H1 (cell line): Measurements from ENCODE around the gene MRTO4. TPM values are rescaled to one million over a fixed set of nuclear protein-coding genes. Genes with fewer than 3 reads are reported as not detected.

ENCODE experiments used
- CTCF ChIA-PET: fragments of 300-600 bp; sonication (Branson Sonifier 250); formaldehyde crosslinking; loops from one replicate; lab custom pipeline; 2021; ENCODE audit not compliant: partially characterized antibody; lab: Charles Lee
- POLR2A ChIA-PET: fragments of 300-600 bp; sonication (Branson Sonifier 250); formaldehyde crosslinking; loops from one replicate; lab custom pipeline; 2021; ENCODE audit warnings: inconsistent platforms; ENCODE audit not compliant: partially characterized antibody; lab: Charles Lee
- DNase-seq, 2 experiments: peaks; one replicate each; pipeline versions ENCODE4 v3.0.0 to v3.0.0-alpha.2; 2010 to 2022; ENCODE audit warnings: low spot score in 2 of 2, low read depth in 1 of 2, mixed read lengths in 1 of 2
- FAIRE-seq: peaks from 2 replicates; lab custom pipeline; 2011; peaks lifted over from hg19 to GRCh38; lab: Jason Lieb, UNC
- H2AFZ ChIP-seq: 2 replicates; pipeline ENCODE4 v1.8.1; 2012; ENCODE audit warnings: low read length, inconsistent platforms
- H2AK5ac ChIP-seq: 2 replicates; pipeline ENCODE4 v1.6.1; 2013; ENCODE audit warnings: low read depth, low read length
- H2BK120ac ChIP-seq: replicated peaks from 2 replicates; pipeline ENCODE3; 2013; ENCODE audit warnings: low read depth, low read length, inconsistent platforms
- H2BK12ac ChIP-seq: 2 replicates; pipeline ENCODE4 v1.6.1; 2013; ENCODE audit warnings: low read depth, low read length
- H2BK15ac ChIP-seq: 2 replicates; pipeline ENCODE4 v1.6.1; 2013; ENCODE audit warnings: low read length
- H2BK20ac ChIP-seq: 2 replicates; pipeline ENCODE4 v1.6.1; 2013; ENCODE audit warnings: low read length
- H2BK5ac ChIP-seq: 2 replicates; pipeline ENCODE4 v1.6.1; 2013; ENCODE audit warnings: low read depth, low read length
- H3K14ac ChIP-seq: 2 replicates; pipeline ENCODE4 v1.6.1; 2013; ENCODE audit warnings: inconsistent platforms; ENCODE audit not compliant: insufficient read length
- H3K18ac ChIP-seq: 2 replicates; pipeline ENCODE4 v1.6.1; 2013; ENCODE audit warnings: low read length; ENCODE audit errors: extremely low read depth
- H3K23ac ChIP-seq: 2 replicates; pipeline ENCODE4 v1.6.1; 2013; ENCODE audit warnings: inconsistent platforms; ENCODE audit not compliant: insufficient read length
- H3K23me2 ChIP-seq: 2 replicates; pipeline ENCODE4 v1.6.1; 2013; ENCODE audit warnings: low read depth, low read length
- H3K27ac ChIP-seq: 2 replicates; pipeline ENCODE4 v1.6.1; 2011; ENCODE audit warnings: low read depth, low read length, inconsistent platforms
- H3K27me3 ChIP-seq, 4 experiments: replicated peaks in 1 of 4; 1 replicate in 1 of 4; 2 replicates in 3 of 4; pipeline versions ENCODE4 v1.6.1 to v1.8.1; 2011 to 2013; ENCODE audit warnings: low read length in 3 of 4, mild to moderate bottlenecking in 3 of 4, inconsistent platforms in 2 of 4, mixed read lengths in 2 of 4, moderate library complexity in 1 of 4; ENCODE audit not compliant: control insufficient read depth in 3 of 4, insufficient read depth in 3 of 4; ENCODE audit errors: extremely low read depth in 1 of 4
- H3K36me3 ChIP-seq, 4 experiments: 2 replicates each; pipeline versions ENCODE4 v1.6.1 to v1.8.1; 2011 to 2013; ENCODE audit warnings: mild to moderate bottlenecking in 4 of 4, low read length in 3 of 4, moderate library complexity in 2 of 4, control low read depth in 1 of 4, inconsistent platforms in 1 of 4; ENCODE audit not compliant: insufficient read depth in 4 of 4, control insufficient read depth in 2 of 4
- H3K4ac ChIP-seq: replicated peaks from 2 replicates; pipeline ENCODE3; 2013; ENCODE audit warnings: low read length, low read depth, mixed read lengths, inconsistent platforms; ENCODE audit not compliant: insufficient read length
- H3K4me1 ChIP-seq, 4 experiments: replicated peaks in 1 of 4; 1 replicate in 1 of 4; 2 replicates in 3 of 4; pipeline versions ENCODE4 v1.6.1 to v1.8.1; 2011 to 2013; ENCODE audit warnings: low read length in 3 of 4, inconsistent platforms in 2 of 4, mixed read lengths in 1 of 4; ENCODE audit not compliant: insufficient read depth in 4 of 4, control insufficient read depth in 3 of 4
- H3K4me2 ChIP-seq, 2 experiments: 2 replicates each; pipeline versions ENCODE4 v1.6.1 to v1.8.1; 2011 to 2013; ENCODE audit warnings: low read depth in 2 of 2, low read length in 2 of 2, control low read depth in 1 of 2, inconsistent platforms in 1 of 2, mild to moderate bottlenecking in 1 of 2; ENCODE audit not compliant: insufficient read depth in 1 of 2
- H3K4me3 ChIP-seq, 4 experiments: fragments of 200-600, 300-600 bp in 1 of 4; sonication (generic), shearing (Covaris generic), sonication (Bioruptor Twin) in 1 of 4; 2 replicates each; pipeline versions ENCODE4 v1.5.1 to v1.8.1; 2011 to 2016; ENCODE audit warnings: low read length in 4 of 4, low read depth in 3 of 4, control low read depth in 2 of 4, inconsistent platforms in 2 of 4, mild to moderate bottlenecking in 2 of 4, mixed read lengths in 1 of 4, moderate library complexity in 1 of 4; ENCODE audit not compliant: insufficient read depth in 2 of 4; ENCODE audit errors: extremely low read depth in 1 of 4
- H3K56ac ChIP-seq: replicated peaks from 2 replicates; pipeline ENCODE3; 2013; ENCODE audit warnings: low read depth, mild to moderate bottlenecking, mixed read lengths, low read length, inconsistent platforms; ENCODE audit not compliant: insufficient read length
- H3K79me1 ChIP-seq: 2 replicates; pipeline ENCODE4 v1.6.1; 2013; ENCODE audit warnings: low read depth, low read length, control low read depth
- H3K79me2 ChIP-seq, 2 experiments: 2 replicates each; pipeline versions ENCODE4 v1.6.1 to v1.8.1; 2012 to 2013; ENCODE audit warnings: low read length in 2 of 2, mild to moderate bottlenecking in 2 of 2, inconsistent platforms in 1 of 2; ENCODE audit not compliant: insufficient read depth in 2 of 2, control insufficient read depth in 1 of 2
- H3K9ac ChIP-seq, 4 experiments: replicated peaks in 1 of 4; 1 replicate in 1 of 4; 2 replicates in 3 of 4; pipeline versions ENCODE4 v1.6.1 to v1.8.1; 2011 to 2013; ENCODE audit warnings: low read depth in 3 of 4, low read length in 3 of 4, control low read depth in 2 of 4, mild to moderate bottlenecking in 2 of 4, moderate library complexity in 2 of 4, inconsistent platforms in 1 of 4; ENCODE audit errors: extremely low read depth in 1 of 4
- H3K9me3 ChIP-seq, 2 experiments: 2 replicates each; pipeline versions ENCODE4 v1.6.1 to v1.8.1; 2012 to 2013; ENCODE audit warnings: mild to moderate bottlenecking in 2 of 2, moderate library complexity in 2 of 2, control low read depth in 1 of 2, inconsistent platforms in 1 of 2, low read depth in 1 of 2, low read length in 1 of 2, mixed read lengths in 1 of 2; ENCODE audit not compliant: insufficient read depth in 2 of 2
- H4K20me1 ChIP-seq, 2 experiments: replicated peaks in 1 of 2; 2 replicates each; pipeline versions ENCODE3 to v1.8.1; 2011 to 2013; ENCODE audit warnings: inconsistent platforms in 2 of 2, low read length in 2 of 2, mild to moderate bottlenecking in 1 of 2; ENCODE audit not compliant: insufficient read depth in 2 of 2, control insufficient read depth in 1 of 2
- H4K5ac ChIP-seq: 2 replicates; pipeline ENCODE4 v1.6.1; 2013; ENCODE audit warnings: low read length, low read depth, mixed read lengths, inconsistent platforms; ENCODE audit not compliant: insufficient read length
- H4K8ac ChIP-seq: 2 replicates; pipeline ENCODE4 v1.8.0; 2013; ENCODE audit warnings: mild to moderate bottlenecking, moderate library complexity, low read length, inconsistent platforms; ENCODE audit not compliant: insufficient read depth; ENCODE audit errors: extremely low read depth
- H4K91ac ChIP-seq: replicated peaks from 2 replicates; pipeline ENCODE3; 2013; ENCODE audit warnings: low read length, mixed read lengths, inconsistent platforms; ENCODE audit not compliant: insufficient read length
- ASH2L ChIP-seq: fragments of 200-600, 300-600 bp; sonication (generic); IDR thresholded peaks from one replicate; pipeline ENCODE4 v1.7.1; 2017; ENCODE audit warnings: low read length
- JUND ChIP-seq: IDR thresholded peaks from 2 replicates; pipeline ENCODE4 v1.6.1; 2011; ENCODE audit warnings: mild to moderate bottlenecking, improper control_type of control experiment, low read length
- SP4 ChIP-seq: IDR thresholded peaks from 2 replicates; pipeline ENCODE4 v1.6.1; 2012; ENCODE audit warnings: low read length, inconsistent platforms
- WGBS, 2 experiments: shearing (Covaris generic) in 1 of 2; methylation state at CpG; one replicate each; pipeline versions ENCODE4 v1.1.6 to v1.1.7; 2013 to 2015; ENCODE audit warnings: low lambda C conversion rate in 2 of 2, mixed read lengths in 2 of 2, inconsistent platforms in 1 of 2, low coverage in 1 of 2, missing lambda C conversion rate in 1 of 2; ENCODE audit not compliant: insufficient replicate concordance in 2 of 2, insufficient coverage in 1 of 2, insufficient read length in 1 of 2; ENCODE audit errors: extremely low coverage in 1 of 2, missing lambda C conversion rate in 1 of 2; 5-methylcytosine and 5-hydroxymethylcytosine counted together
- polyA plus RNA-seq, 7 experiments: library from polyadenylated mRNA; depleted of rRNA in 3 of 7; stranded (reverse) in 5 of 7; unstranded in 2 of 7; fragments of >200 nt in 5 of 7; fragments of 200-250 nt in 2 of 7; gene quantifications; 1 replicate in 5 of 7; 2 replicates in 1 of 7; 4 replicates in 1 of 7; pipeline versions ENCODE4 v1.2.1 to v1.2.3, GENCODE V29; 2011 to 2013; ENCODE audit warnings: missing spikeins in 2 of 7, mixed read lengths in 2 of 7
- total RNA-seq: library from RNA; stranded (reverse); fragmentation: NEBNext Ultra II Directional; extraction: Animal tissue kit (Norgen Biotek cat#: 25700); gene quantifications from 2 replicates; pipeline ENCODE4 v1.2.1, GENCODE V29; 2021
- TF ChIP-seq, protein P1 (sequence below): IDR thresholded peaks from 2 replicates; pipeline ENCODE4 v1.6.1; 2012; ENCODE audit warnings: inconsistent platforms

The MRTO4 gene
- total and polyA plus RNA-seq, 2 of the 8 experiments (the other 6 are each of a cell fraction or from before 2014, with no cell fraction given) = 36.9 to 64.3 TPM

DNA sequence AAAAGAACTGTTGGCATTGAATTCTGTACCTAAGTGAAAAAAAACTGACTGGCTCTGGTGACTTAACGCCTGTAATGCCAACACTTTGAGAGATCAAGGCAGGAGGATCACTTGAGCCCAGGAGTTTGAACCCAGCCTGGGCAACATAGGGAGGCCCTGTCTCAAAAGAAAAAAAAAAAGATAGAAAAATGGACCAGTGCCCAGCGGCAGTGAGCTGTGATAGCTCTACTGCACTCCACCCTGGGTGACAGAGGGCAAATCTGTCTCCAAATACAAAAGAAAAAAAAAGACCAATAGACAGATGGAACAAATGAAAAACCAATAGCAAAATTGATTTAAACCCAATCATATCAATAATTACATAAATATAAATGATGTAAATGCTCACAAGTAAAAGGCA is 37.6 kb downstream of the MRTO4 start:
- H3K14ac ChIP-seq = no peak overlapping the region
- H3K23ac ChIP-seq = no peak overlapping the region
- no peak overlapping the region for H3K56ac ChIP-seq
- H4K5ac ChIP-seq = no peak overlapping the region
- no peaks in the 10 kb centered on the region for H3K79me1 ChIP-seq
- H2BK120ac ChIP-seq = no peak overlapping the region
- 66% methylated on average over 2 of the region's 2 CpGs; no CpG with 5 or more reads in 1 of the 2 experiments for WGBS, 2 experiments
- H2AFZ ChIP-seq = 0 out of 2 replicates have a peak overlapping the region, but pooled peaks have one; percentile 85
- peak overlapping the region; percentile 64 to 97 for H3K4me2 ChIP-seq
- H3K4me1 ChIP-seq = no peaks in the 10 kb centered on the region
- peak overlapping the region; percentile 31 to 64 (median 51); a peak in 6 of 8 replicates for H3K4me3 ChIP-seq
- no peak overlapping the region for H2BK12ac ChIP-seq
- no peak overlapping the region for H2BK20ac ChIP-seq
- no peak overlapping the region for H3K9ac ChIP-seq
- H3K9me3 ChIP-seq = peaks cover under 1 to 5% of the 10 kb centered on the region in 2 experiments; a peak in 3 of 4 replicates
- FAIRE-seq (no peak), DNase-seq (no peak)
- H2BK5ac ChIP-seq = no peak overlapping the region
- H3K4ac ChIP-seq = no peak overlapping the region
- no peaks in the 10 kb centered on the region for H3K79me2 ChIP-seq
- H3K18ac ChIP-seq = no peak overlapping the region
- POLR2A ChIA-PET = interaction anchor here (1.0 to 1.8 kb wide), 5 partner anchors 21 to 77 kb away, joined by 3 to 7 read pairs (median 4); partner anchors contain the start of genes EMC1 and MRTO4
- TF ChIP-seq SP4 = no peak
- TF ChIP-seq, protein P1, sequence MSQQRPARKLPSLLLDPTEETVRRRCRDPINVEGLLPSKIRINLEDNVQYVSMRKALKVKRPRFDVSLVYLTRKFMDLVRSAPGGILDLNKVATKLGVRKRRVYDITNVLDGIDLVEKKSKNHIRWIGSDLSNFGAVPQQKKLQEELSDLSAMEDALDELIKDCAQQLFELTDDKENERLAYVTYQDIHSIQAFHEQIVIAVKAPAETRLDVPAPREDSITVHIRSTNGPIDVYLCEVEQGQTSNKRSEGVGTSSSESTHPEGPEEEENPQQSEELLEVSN = no peak
- no peak for TF ChIP-seq JUND
- no peak for TF ChIP-seq ASH2L
- no peaks in the 10 kb centered on the region for H3K36me3 ChIP-seq
- peaks cover 4% of the 10 kb centered on the region for H3K23me2 ChIP-seq
- H3K27me3 ChIP-seq = peaks cover 8 to 26% (median 20%) of the 10 kb centered on the region in 4 experiments
- H4K20me1 ChIP-seq = peaks cover 0 to 3% of the 10 kb centered on the region in 2 experiments
- no peak overlapping the region for H2AK5ac ChIP-seq
- no peak overlapping the region for H4K8ac ChIP-seq
- CTCF ChIA-PET = no interaction called here
- H3K27ac ChIP-seq = no peak overlapping the region
- H4K91ac ChIP-seq = no peak overlapping the region
- H2BK15ac ChIP-seq = no peak overlapping the region
